ENCODE results near the gene DLD.
"Not testable (repeated sequence)": the region's sequence is repeated elsewhere in the genome, so short reads cannot be mapped to it uniquely, and the experiment has no call there.

The DLD gene

DNA sequence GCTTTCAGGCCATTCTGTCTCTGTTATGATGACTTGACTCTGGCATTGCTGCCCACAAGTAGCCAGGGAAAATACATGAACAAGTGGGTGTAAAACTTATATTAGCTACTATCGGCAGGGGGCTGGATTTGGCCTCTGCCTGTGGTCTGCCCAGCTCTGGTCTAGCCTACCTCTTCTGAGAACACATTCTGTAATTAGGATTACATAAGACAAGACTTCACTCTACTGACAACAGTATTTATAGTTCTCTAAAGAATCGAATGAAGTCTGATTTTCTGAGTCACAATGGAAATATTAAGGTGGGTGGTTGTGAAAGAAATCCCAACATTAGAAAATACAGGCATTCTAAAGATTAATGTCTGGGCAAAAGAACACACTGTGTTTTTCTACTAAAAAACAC lies 55.5 kb downstream of the DLD start:
- DNase-seq: no peak

GRCh38 chr7:107946881-107947280 lies 55.9 kb downstream of the DLD start:
- no peak for DNase-seq

DNA sequence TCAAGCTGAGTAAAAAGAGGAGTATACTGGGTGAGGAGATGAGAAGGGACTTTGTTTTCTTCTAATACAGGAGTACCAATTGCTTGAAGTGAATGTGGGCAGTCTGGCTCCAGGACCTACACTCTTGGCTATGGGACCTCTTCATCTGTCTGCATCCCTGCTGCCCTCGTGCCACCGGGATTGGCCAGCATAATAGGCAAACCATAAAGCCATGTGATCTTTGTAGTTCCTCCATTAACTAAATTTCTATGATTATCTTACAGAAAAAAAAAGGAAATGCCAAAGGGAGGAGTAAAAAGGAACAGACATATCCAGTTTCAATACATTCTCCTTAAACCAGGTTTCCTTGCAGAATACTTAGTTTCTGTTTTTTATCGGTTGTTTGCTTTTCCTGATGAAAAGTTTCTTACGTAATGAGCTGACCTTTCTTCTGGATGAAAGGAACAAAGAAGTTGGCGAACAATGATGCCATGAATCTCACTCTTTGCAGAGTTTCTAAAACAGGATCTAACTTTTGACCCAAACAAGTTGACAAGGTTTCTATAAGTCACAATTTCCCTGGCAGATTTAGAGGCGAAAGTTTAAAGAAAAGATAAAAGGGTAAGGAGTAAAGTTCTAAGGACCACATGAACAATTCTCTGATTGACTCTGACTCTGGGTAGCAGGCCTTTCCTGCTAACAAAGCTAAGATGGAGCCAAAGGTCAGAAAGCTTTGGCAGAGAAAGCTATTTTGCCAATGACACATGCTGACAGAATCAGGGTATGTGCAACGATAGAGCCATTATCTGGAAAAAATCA lies 57.9 kb downstream of the DLD start:
- no peak for DNase-seq

DNA sequence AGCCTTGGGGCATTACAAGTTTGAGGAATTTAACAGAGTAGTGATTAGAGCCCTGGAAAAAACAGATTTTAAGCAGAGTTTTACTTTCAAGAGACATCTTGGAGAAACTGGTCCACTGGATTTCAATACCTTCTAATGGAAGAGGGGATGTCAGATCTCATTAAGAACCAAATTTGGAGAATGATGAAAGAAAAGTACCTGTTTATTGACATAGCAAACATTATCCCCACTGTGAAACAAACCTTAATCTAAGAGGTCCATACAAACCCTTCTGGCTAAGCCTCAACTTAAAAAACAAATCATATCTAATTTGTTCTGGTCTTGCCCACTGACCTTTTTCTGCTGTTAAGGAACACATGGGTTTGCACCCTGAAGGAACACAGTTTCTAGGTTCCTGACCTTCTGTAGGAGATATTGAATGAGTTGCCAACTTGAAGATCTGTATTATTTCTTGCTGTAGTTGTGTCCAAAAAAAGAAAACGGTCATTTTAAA lies 58.5 kb downstream of the DLD start:
- DNase-seq: no peak

DNA sequence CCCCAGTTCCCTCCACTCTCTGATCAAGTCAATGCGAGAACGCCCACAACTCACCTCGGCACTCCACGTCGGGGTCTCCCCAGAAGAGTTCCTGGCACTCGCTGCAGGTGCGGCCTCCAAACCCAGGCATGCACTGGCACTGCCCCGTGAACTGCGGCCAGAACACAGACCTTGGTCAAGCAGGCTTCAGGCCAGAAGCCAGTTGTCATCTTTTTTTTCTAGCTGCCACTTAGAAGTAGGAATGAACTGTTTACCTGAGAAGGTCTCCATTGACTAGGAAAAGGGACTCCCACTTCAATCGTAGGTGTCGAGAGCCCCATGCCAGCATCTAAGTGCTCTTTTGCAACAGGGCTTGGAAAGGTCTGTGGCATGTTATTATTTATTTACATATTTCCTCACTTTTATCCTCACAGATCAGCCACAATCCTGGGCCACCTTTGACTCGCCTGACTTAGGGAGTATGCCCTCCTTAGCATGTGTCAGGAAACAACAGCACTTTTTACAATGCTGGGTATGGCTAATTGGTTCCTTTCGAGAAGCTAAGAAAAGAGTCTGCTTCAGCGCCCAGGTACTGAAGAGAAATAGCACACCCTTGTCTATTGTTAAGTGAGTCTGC lies 60.3 kb downstream of the DLD start:
- DNase-seq: no peak

- DNase-seq: no peak
Observed at GRCh38 chr7:107951896-107952295, 60.9 kb downstream of the DLD start.

- DNase-seq: no peak
Observed at GRCh38 chr7:107953265-107953923, 62.4 kb downstream of the DLD start.

- DNase-seq: no peak
Observed at GRCh38 chr7:107953924-107954303, 62.9 kb downstream of the DLD start.

- no peak for DNase-seq
Observed at GRCh38 chr7:107955394-107955793, 64.4 kb downstream of the DLD start.

GRCh38 chr7:107956950-107957349 lies 66.0 kb downstream of the DLD start:
- DNase-seq: not testable (repeated sequence)

GRCh38 chr7:107957436-107957835 lies 66.5 kb downstream of the DLD start:
- no peak for DNase-seq

GRCh38 chr7:107958764-107959526 lies 68.0 kb downstream of the DLD start:
- DNase-seq: no peak

GRCh38 chr7:107959527-107959898 lies 68.5 kb downstream of the DLD start:
- DNase-seq: no peak

GRCh38 chr7:107960272-107960671 lies 69.3 kb downstream of the DLD start:
- no peak for DNase-seq

GRCh38 chr7:107961405-107961804 lies 70.4 kb downstream of the DLD start:
- DNase-seq: no peak

DNA sequence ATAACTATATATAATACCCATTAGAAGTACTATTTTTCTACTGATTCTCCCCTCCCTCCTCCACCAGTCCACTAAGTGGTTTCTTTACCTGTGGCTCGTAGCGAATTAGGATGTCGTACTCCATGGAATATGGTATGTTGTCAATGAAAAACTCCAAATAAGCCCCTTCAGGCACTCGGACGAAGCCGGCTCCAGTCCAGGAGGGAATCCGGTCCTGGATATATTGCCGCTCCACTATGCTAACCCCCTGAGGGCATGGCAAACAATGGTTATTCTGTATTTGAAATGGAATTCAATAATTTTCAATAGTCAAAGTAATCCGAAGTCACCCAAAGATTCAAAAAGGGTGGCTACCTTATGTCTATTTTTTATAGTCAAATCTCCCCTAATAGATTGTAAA lies 71.8 kb downstream of the DLD start:
- DNase-seq: no peak

- DNase-seq: no peak
Observed at GRCh38 chr7:107964510-107964909, 73.5 kb downstream of the DLD start.

DNA sequence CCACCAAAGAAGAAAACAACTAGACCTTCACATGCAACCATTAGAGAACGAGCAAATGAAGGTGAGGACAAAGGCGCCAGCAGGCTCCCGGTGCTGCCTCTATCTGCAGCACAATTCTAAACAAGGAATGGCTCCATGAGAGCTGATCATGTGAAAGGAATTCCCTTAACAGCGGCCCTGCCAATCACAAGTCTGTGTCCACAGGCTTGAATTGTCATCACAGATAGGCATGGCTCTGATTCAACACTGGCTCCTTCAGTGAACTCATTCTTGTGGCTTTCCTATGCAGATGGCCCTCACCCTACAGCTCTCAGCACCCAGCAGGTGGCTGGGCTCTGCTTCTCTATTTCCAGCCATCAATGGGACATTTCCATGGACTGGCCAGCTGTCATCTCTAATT lies 75.7 kb downstream of the DLD start:
- no peak for DNase-seq

GRCh38 chr7:107967420-107967819 lies 76.4 kb downstream of the DLD start:
- DNase-seq: no peak

- DNase-seq: no peak
Observed at GRCh38 chr7:107968449-107968848, 77.5 kb downstream of the DLD start.

- no peak for DNase-seq
Observed at GRCh38 chr7:107969856-107970255, 78.9 kb downstream of the DLD start.

All from cortex of kidney (tissue), 1 donor.